ENCODE data around the gene UBE2F.
"Not testable (repeated sequence)": the region's sequence is repeated elsewhere in the genome, so short reads cannot be mapped to it uniquely, and the experiment has no call there.

Gene UBE2F

DNA sequence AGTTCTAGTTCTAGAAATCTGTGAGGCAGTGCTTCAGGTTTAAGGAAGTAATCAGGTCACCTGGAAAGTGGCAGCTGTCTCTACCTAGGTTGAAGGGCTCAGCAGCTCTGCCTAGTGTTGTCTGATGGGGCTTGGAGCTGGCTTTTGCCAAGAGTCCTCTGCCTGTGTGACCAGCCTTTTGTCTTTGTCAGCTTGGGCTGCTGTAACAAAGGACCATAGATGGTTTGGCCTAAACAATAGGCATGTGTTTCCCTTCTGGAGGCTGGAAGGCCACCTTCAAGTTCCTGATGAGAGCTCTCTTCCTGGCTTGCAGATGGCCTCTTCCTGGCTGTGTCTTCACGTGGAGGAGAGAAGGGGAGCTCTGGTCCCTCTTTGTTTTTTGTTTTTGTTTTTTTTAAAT is 13.3 kb downstream of the UBE2F start:
- DNase-seq (ENCODE audit: low read depth) = no peak

DNA sequence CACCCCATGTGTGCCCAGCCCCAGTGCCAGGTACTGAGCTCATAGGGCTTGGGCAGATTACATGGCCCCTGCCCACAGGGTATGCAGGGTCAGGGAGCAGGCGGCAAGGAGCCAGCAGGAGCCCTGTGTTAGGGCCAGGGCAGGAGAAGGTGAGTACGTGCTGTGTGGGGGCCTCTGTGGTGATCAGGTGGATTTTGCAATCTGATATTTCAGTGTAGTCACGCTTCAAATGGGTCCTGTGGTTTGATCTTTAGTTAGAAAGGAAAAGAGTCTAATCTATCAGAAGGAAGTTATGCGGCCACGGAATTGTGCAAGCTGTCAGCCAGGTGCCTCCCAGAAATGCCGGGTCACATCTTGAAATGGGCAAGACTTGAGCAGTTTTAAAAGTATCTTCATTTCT is 13.9 kb downstream of the UBE2F start:
- DNase-seq (ENCODE audit: low read depth) = no peak

DNA sequence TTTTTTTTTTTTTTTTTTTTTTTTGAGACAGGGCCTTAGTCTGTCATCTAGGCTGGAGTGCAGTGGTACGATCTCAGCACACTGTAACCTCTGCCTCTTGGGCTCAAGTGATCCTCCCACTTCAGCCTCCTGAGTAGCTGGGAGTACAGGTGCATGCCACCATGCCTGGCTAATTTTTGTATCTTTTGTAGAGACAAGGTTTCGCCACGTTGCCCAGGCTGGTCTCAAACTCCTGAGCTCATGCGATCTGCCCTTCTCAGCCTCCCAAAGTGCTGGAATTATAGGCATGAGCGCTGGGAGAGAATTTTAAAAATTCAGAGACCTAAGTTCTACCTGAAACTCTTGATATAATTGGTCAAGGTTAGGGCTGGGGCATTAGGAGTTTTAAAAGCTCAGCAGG is 14.8 kb downstream of the UBE2F start:
- not testable (repeated sequence) for DNase-seq (ENCODE audit: low read depth)

DNA sequence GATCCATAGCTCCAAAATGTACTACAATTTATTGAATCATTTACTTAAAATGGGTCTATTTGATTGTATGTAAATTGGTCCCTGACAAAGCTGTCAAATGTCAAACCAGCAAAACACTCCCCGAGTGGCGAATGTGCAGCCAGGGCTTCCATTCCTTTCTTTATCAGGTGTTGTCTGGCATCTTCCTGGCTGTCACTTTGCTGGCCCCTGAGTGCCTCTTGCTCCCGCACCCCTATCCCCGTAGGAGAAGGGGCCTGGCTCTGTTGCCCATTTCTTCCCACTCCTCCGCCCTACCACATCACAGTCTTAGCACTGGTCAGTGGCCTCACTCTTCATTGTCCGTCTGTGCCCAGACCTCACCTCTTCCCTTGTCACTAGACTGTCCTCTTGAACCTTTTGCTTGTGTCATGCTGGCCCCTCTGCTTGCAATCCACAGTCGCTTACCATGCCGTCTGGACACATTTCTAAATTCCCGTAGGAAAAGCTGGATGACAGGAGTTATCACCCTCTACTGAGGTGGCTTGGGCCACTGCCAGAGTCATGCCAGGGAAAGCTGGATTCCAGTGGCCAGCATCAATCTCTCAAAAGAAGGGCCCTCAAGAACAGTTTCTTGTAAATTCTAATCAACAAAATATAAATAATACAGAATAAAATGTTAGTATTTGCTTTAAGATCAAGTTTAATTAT is 15.4 kb downstream of the UBE2F start:
- no peak for DNase-seq (ENCODE audit: low read depth)

DNA sequence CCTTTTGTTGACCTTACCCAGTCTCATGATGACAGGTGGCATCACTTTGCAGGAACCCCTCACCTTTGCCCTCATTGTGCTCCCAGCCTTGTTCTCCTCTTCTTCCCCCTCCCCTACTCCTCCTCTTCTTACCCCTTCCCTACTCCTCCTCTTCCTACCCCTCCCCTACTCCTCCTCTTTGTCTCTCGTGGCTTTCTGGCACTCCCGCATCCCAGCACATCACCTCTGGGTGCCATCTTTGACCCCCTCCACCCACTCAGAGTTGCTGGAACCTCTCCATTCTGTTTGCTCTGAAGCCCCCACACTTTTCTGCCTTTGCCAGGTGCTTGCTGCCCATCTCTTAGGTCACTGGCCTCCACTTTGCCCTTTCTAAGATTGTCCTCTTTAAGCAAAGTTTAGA is 17.1 kb downstream of the UBE2F start:
- no peak for DNase-seq (ENCODE audit: low read depth)

DNA sequence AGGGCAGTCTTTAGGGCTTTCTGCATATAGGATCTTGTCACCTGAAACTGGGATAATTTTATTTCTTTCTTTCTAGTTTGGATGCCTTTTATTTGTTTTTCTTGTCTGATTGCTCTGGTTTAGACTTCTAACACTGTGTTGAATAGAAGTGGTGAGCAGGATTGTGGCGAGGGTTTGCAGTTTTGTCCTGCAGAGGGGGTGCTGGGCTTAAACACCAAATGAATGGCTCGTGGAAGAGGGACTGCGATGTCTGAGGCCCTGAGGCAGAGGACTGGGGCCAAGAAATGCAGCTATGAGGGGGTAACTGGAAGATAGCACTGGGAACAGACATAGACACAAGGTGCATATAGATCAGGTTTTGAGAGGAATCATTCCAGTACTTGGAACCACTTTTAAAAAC is 20.5 kb downstream of the UBE2F start:
- no peak for DNase-seq (ENCODE audit: low read depth)

DNA sequence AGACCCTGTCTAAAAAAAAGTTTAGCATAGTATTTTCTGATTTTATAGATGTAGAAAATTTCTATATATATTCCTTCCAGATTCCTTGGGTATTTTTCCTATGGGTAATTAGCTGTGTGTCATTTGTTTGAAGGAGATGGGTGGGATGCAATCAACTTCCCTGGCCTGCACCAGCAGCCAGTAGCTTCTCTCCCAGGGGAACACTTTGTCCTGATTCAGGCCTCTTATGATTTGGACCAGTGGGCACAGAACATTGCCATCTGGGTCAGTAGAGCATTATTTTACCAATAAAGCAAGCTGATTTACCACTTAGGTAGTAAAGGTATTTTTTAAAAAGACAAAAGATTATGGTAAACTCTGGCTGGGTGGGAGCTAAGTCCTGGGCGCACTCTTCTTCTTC is 26.9 kb downstream of the UBE2F start:
- no peak for DNase-seq (ENCODE audit: low read depth)

DNA sequence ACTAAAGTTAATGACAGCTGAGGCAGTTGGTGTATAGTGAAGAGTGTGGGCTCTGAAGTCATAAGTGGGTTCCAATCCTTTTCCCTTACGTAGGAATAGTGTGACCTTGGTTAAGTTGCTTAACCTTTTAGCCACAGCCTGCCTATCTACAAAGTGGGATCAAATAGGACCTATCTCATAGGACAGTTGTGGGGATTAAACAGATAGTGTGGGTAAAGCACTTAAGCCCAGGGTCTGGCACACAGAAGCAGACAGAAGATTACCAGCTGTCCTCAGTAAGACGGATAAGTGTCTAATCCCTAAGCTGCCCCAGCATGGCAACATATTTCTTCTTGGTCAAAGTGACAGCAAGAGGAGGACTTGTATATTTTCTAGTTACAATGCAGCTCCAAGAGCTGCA is 28.2 kb downstream of the UBE2F start:
- no peak for DNase-seq (ENCODE audit: low read depth)

DNA sequence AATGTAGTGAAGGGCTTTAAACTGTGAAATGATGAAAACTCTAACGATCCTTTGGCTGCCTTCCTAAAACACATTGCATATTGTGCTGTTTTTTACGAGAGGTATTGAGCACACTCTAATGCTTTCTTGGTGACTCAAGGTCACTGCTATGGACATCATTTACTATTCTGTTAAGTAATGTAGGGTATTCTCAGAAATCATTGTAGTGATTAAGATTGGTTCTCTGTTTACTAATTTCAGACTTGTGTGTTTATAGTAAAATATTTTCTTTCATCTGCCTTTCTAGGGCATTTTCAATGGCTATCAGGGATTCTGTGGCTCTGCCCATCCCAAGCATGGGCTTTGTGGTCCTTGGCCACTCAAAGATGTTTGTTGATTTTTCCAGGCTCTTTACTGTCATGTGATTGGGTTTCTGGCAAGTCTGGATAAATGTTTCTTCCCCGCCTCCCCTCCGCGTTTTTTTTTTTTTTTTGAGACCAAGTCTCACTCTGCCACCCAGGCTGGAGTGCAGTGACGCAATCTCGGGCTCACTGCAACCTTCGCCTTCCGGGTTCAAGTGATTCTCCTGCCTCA is 29.3 kb downstream of the UBE2F start:
- peak; percentile 17 for DNase-seq (ENCODE audit: low read depth)

DNA sequence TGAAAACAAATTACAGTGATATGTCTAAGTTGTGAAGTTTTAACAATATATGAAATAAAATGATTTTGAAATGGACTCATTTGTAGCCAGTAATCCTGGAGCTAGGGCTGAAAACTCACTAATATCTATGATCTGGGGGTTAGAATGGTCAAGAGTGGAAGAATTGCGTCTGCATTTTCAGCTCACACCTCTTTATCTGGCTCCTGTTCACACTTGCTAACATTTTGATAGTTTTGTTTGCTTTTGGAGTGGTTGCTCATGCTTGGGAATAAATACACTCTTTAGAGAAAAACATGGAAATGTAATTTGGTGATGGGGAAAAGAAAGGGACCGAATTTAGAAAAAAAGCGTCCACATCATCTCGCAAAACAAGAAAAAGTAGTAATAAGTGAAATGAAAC is 30.7 kb downstream of the UBE2F start:
- DNase-seq (ENCODE audit: low read depth) = no peak

DNA sequence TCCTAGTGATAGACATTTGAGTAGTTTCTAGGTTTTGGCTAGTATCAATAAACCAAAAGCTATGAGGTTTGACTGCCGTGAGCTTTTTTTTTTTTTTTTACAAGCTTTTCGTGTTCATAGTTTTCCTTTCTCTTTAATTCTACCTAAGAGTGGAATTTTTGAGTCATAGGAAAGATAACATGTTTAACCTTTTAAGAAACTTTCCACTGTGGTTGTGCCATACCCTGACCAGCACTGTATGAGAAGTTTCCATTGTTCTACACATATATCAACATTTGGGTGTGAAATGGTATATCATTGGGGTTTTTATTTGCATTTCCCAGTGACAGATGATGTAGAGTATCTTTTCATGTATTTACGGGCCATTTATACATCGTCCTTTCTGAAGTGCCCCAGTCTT is 31.7 kb downstream of the UBE2F start:
- peak; percentile 21 for DNase-seq (ENCODE audit: low read depth)

DNA sequence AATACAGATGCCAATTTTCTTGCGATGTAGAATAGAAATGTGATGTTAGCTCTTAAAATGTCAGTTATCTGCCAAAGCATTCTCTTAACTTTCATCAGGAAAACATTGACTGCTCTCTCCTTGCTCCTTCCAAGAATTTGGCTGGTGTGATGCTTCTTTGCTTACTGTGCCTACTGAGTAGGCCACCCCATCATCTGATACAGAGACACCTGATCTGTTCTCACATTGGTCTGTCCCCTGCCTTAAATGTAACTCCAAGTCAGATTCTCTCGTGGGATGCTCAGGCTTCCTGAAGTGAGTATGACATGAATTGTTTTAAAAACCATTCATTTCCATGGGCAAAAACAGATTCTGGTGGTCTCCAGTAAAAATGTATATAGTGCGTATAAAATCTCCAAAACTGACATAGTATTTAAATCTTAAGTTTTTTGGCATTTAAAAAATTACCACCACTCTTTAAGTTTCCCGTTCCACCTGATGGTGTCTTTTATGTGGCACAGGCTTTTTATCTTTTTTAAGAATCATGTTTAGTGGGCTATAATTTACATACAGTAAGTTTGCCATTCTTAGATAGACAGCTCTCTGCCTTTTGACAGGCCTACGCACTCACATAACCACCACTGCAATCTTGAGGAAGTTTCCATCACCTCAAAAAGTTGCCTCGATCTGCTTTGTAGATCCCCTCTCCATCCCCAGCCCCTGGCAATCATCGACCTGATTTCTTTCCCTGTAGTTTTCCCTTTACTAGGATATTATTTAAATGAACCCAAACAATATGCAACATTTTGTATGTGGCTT is 36.6 kb downstream of the UBE2F start:
- DNase-seq (ENCODE audit: low read depth) = no peak

DNA sequence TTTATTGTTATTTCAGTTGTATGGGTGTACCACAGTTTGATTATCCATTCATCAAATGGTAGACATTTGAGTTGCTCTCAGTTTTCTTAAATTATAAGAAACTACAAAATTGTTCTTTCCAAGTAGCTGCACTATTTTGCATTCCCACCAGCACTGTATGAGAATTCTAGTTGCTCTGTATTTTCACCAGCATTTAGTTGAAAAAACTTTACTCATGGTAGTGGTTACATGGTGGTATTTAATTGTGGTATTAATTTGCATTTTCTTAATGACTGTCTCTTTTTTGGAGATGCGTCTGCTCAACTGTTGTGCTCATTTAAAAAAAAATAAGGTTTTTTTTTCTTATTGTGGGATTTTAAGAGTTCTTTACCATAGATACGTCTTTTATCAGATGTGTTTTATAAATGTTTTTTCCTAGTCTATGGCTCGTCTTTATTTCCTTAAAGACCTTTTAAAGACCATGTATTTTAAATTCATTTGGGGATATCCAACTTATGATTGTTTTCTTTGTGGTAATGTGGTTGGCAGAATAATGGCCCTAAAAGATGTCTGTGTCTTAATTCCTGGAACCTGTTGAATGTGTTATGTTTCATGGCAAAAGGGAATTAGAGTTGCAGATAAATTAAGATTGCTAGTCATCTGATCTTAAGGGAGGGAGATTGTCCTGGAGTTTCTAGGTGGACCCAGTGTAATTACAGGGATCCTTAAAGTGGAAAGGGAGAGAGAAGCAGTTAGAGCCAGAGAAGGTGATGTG is 37.4 kb downstream of the UBE2F start:
- no peak for DNase-seq (ENCODE audit: low read depth)

DNA sequence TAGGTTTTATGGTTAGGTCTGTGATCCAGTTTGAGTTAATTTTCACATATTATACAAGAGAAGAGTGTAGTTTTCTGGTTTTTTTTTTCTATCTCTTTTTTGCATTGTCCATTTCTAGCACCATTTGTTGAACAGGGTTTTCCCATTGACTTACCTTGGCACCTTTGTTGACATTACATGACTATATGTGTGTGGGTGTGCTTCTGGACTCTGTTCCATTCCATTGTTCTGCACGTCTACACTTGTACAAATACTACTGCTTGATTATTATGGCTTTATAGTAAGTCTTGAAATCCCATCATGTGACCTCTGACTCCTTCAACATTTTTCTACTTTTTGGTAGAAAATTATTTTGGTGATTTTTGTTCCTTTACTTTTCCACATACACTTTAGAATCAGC is 38.7 kb downstream of the UBE2F start:
- no peak for DNase-seq (ENCODE audit: low read depth)

DNA sequence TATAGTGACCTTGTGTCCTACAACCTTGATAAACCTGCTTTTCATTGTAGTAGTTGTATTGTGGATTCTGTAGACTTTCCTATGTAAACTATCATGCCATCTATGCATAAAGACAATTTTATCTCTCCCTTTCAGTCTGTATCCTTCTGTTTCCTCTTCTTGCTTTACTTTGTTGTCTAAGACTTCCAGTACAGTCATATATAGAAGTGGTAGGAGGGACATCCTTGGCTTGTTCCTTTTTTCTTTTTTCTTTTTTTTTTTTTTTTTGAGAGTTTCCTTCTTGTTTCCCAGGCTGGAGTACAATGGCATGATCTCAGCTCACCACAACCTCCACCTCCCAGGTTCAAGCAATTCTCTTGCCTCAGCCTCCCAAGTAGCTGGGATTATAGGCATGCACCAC is 39.7 kb downstream of the UBE2F start:
- DNase-seq (ENCODE audit: low read depth) = no peak

DNA sequence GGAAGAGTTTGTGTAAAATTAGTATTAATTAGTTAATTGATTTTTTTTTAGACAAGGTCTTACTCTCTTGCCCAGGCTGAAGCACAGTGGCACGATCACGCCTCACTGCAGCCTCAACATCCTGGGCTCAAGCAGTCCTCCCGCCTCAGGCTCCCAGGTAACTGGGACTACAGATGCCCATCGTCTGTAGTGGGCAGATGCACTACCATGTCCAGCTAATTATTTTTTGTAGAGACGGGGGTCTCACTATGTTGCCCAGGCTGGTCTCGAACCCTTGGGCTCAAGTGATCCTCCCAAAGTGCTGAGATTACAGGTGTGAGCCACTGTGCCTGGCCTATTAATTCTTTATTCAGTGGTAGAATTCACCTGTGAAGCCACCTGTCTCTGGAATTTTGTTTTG is 41.1 kb downstream of the UBE2F start:
- no peak for DNase-seq (ENCODE audit: low read depth)

DNA sequence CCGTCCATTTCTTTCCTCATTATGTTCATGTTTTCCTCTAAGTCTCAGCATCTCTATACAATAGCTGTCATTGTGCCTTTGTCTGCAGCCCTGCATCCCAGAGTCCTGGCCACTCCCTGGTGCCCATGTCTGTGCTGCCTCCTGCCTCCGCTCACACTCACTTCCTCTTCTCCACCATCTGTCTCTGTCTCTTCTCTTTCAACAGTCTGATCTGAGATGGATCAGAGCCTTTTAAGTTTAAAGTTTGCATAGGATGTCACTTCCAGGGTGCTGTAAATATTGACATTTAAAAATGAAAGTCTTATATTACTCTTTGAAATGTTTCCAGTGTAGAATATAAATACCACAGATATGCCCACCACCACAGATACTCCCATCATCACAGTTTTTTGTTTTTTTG is 42.7 kb downstream of the UBE2F start:
- DNase-seq (ENCODE audit: low read depth) = no peak

DNA sequence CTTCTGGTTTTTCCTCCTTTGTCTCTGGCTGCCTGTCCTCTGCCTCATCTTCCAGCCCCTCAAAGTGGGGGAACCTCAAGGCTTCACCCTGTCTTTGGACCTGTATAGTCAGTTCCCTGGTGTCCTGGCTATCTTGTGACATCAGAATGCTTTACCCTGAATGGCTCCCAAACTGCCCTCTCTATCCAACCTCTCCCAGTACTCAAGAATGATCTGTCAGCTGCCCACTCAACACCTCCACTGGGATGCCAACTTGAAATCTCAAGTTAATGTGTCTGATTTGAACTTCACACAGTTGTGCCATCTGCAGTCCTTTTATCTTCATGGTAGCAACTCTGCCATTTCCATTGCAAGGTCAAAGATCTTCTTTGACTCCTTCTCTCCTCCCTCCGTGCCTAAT is 43.8 kb downstream of the UBE2F start:
- no peak for DNase-seq (ENCODE audit: low read depth)

DNA sequence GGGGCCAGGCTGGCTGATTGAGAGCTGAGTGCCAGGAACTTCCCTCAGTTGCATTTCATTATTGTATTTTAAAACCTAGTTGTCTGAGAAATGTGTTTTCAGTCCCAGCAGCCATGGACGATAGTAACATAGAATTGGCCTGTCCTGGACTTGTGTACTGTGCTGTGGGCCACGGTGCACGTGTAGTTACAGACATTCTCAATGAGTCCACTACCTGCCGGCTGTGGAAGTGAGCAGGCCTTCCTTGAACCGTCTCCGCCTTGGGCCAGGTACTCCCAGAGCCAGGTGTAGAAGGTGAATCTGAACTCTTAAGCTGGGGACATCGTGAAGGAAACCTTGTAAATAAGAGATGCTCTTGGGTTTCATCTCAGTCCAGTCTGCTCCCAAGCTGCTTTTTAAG is 47.0 kb downstream of the UBE2F start:
- DNase-seq (ENCODE audit: low read depth) = no peak

DNA sequence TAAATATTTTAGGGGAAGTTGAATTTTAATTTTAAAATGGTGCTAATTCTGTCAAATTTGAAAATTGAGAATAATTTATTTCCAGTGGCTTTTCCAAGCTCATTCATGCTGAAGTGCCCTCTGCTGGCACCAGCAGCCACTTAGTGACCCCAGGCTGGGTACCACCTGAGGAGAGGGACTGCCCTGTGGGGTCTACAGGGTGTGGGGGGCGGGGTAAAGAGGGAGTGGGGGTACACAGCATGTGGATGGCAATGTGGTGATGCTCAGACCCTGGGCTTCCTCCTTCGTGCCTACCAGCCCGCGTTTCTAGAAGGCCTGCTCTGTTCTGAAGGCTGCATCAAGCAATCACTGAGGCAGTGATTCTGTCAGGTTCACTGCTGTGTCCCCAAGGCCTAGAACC is 48.9 kb downstream of the UBE2F start:
- no peak for DNase-seq (ENCODE audit: low read depth)

DNA sequence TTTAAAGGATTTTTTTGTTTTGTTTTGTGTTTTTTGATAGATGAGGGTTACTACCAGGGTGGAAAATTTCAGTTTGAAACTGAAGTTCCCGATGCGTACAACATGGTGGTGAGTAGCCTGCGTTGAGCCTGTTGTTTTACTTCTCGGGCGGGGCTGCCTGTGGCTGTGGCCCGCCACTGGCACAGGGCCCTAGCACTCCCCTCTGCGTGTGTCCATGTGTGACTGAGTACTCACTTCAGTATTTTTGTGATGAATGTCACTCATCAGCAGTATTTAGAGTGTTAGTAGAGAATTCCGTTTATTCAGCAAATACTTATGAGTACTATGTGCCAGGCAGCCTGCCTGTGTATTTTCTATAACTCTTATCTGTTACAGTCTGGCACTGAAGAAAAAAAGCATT is 49.7 kb downstream of the UBE2F start:
- no peak for DNase-seq (ENCODE audit: low read depth)

DNA sequence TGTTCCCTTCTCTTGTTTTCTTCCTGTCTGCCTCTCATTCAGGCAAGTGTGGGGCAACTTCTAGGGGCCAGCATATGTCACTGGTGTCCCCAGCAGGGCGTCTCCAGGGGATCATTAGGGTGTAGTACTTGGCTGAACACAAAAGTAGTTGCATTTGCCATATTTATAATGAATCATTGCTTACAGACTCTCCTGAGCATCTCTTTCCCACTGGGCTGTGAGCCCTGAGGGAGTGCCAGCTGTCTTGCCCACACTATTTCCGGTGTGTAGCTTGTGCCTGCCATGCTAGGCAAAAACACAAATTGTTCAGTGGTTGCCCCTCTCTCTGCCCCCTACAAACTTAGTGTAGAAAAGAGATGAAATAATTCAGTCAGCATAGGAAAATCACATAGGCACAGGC is 53.1 kb downstream of the UBE2F start:
- DNase-seq (ENCODE audit: low read depth) = no peak

DNA sequence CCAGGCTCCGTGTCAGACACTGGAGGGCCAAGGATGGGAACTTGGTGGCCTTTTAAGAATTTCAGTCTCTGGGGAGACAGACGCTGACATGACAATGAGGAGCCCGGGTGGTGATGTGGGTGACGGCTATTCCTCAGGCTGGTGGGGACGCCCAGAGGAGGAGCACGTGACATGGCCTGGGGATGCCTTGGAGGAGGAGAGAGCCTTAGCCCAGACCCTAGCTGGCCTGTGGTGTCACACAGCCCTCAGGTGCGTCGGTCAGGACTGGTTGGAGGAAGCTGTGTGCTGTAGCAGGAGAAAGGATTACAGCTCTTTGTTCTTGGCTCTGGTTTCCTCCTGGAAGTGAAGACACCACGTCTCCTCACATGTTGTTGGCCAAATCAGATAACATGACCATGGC is 54.0 kb downstream of the UBE2F start:
- DNase-seq (ENCODE audit: low read depth) = no peak
